Gastroesophageal sphincter (tissue), 3 donors: ENCODE results near the gene PHEX.

Experiments used
- CTCF ChIP-seq, 4 experiments: fragments of 200-600 bp in 2 of 4; fragments of 450-650 bp in 2 of 4; sonication (generic) in 1 of 4; IDR thresholded peaks; one replicate each; pipeline ENCODE4 v1.5.1; 2017 to 2019; ENCODE audit warnings: antibody characterized with exemption in 4 of 4, mild to moderate bottlenecking in 2 of 4, moderate library complexity in 2 of 4
- EP300 ChIP-seq: sonication (generic); formaldehyde crosslinking; IDR thresholded peaks from one replicate; pipeline ENCODE4 v1.6.1; 2017; ENCODE audit warnings: antibody characterized with exemption, mild to moderate bottlenecking
- POLR2A ChIP-seq, 2 donors: fragments of 450-650 bp; IDR thresholded peaks; one replicate each; pipeline ENCODE4 v1.6.1; 2017; ENCODE audit warnings: antibody characterized with exemption in 2 of 2, mild to moderate bottlenecking in 2 of 2, moderate library complexity in 1 of 2
- POLR2AphosphoS5 ChIP-seq: sonication (generic); formaldehyde crosslinking; IDR thresholded peaks from one replicate; pipeline ENCODE4 v1.6.1; 2017; ENCODE audit warnings: antibody characterized with exemption

- TF ChIP-seq CTCF (IDR thresholded peaks at IDR 0.05) (no peak), POLR2A (IDR thresholded peaks at IDR 0.05) (no peak), POLR2AphosphoS5 (no peak), EP300 (no peak)
Measured at GRCh38 chrX:22164770-22165388, 132.8 kb downstream of the PHEX start.
